SHP77 (cell line): Measurements from ENCODE around the gene TIMP1.
"Not testable (repeated sequence)": the region's sequence is repeated elsewhere in the genome, so short reads cannot be mapped to it uniquely, and the experiment has no call there.

Source experiments
- DNase-seq, 2 experiments: peaks; one replicate each; lab custom pipeline; 2025; lab: John Stamatoyannopoulos, UW

Gene TIMP1

DNA sequence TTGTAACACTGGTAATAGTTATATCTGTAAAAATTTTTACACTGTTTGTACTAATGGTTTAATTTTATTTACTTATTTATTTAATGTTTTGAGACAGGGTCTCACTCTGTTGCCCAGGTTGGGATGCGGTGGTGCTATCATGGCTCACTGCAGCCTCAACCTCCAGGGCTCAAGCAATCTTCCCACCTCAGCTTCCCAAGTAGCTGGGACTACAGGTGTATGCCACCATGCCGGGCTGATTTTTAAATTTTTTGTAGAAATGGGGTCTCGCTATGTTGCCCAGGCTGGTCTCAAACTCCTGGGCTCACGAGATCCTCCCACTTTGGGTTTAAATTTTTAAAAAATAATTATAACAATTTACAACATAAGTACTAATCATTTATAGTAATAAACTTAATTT is 20.9 kb downstream of the TIMP1 start:
- not testable (repeated sequence) for DNase-seq

- DNase-seq = no peak
Observed at GRCh38 chrX:47605024-47605423, 22.8 kb downstream of the TIMP1 start.

DNA sequence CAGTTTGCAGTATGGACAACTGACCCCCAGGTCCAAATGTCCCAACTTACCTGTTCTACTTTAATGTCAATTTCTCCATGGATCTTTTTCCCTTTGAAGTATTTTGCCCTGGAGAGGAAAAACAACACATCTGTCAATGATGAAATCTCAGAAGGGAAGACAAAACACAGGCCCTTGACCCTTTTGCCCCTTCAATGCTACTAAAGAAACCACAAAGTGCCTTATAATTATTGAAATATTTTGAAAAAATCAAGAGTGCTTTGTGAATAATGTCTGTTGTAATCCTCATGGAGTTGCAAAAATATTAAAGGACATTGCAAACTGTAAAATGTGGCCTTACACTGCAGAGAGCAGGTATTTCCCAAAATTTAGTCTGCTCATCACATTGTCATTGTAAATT is 24.9 kb downstream of the TIMP1 start:
- DNase-seq = no peak

GRCh38 chrX:47608130-47608810 is 26.0 kb downstream of the TIMP1 start:
- no peak for DNase-seq

GRCh38 chrX:47610511-47610910 is 28.3 kb downstream of the TIMP1 start:
- no peak for DNase-seq

GRCh38 chrX:47611489-47611888 is 29.3 kb downstream of the TIMP1 start:
- DNase-seq = no peak

- no peak for DNase-seq
Observed at GRCh38 chrX:47611926-47612325, 29.7 kb downstream of the TIMP1 start.

- no peak for DNase-seq
Observed at GRCh38 chrX:47612418-47612817, 30.2 kb downstream of the TIMP1 start.

GRCh38 chrX:47613082-47613481 is 30.8 kb downstream of the TIMP1 start:
- DNase-seq = no peak

GRCh38 chrX:47614618-47615017 is 32.4 kb downstream of the TIMP1 start:
- no peak for DNase-seq

DNA sequence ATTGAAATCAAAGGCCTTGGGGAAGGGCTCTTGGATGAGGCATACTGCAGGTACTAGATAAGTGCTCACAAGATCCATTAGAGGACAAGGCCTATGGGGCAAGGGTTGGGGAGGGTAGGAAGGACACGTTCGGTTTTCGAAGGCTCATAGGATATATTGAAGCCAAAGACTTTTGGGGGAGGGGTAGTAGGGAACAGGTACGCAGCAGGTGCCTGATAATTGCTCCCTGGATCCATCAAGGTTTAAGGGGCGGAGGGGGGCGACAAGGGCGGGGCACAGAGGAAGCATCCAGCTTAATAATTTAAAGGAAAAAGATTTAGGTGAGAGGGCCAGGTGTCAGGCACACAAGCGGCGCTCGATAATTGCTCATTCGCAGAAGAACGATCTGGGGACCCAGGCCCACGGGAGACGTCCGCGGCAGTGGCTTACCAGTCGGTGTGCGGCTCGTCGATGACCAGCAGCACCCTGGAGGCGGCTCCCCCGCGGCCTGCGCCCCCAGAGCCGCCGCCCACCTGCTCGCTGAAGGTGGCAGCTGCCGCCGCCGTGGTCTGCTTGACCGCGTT is 36.8 kb downstream of the TIMP1 start:
- DNase-seq = no peak

- DNase-seq = peak; percentile 28 to 62
Observed at GRCh38 chrX:47619486-47620302, 37.5 kb downstream of the TIMP1 start, which contains the start of gene SYN1. SYN1 (minus strand) TSS chrX:47619857; CDS start chrX:47619728, 129 bp downstream.

DNA sequence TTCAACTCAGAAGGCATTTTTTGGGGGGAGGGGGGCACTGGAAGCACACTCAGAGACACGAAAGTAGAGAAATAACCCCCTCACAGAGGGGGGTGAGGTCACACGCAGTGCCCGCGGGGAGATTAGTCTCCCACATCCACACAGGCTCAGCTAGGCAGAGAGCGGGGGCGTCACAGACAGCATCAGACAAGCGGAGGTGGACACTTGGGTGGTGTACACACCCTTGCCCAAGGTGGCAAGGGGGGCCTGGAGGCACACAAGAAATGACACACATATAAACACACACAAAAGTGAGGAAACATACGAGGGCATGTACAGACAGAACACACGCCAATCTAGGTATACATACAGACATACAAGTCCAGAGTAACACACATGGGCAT is 38.1 kb downstream of the TIMP1 start:
- DNase-seq = no peak

DNA sequence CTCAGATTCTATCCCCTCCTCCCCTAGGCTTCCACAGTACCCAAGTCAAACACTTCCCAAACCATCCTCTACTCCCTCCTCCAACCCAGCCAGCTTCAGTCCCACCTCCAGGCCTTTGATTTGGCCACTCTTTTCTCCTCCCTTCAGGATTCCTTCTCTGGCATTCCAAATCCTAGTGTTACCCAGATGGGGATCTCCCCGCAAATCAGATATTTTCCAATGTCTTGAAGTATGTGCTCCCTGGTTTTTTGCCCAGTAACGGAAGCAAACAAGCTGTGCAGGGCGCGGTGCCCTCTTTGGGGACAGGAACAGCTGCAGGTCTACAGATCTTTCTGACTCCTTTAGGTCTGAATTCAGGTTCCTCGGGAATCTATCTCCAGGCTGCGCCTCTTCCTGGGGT is 39.6 kb downstream of the TIMP1 start:
- DNase-seq = no peak

- DNase-seq = peak; percentile 84 to 92
Observed at GRCh38 chrX:47623540-47624027, 41.3 kb downstream of the TIMP1 start.

- DNase-seq = no peak
Observed at GRCh38 chrX:47625365-47625764, 43.1 kb downstream of the TIMP1 start.

DNA sequence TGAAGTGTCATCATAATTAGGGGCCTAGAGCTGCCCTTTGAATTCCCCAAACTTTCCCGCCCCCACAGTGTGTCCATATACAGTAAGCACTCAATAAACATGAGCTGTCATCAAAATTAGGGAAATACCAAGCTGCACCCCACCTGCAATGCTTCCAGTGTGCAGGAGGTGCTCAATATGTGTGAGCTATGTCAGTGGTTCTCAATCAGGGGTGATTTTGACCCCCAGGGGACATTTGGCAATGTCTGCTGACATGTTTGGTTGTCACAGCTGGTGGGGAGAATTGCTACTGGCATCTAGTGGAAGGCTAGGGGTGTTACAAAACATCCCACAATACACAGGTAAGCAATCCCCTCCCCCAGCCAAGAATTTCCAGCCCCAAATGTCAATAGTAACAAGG is 46.7 kb downstream of the TIMP1 start:
- DNase-seq = no peak

GRCh38 chrX:47629419-47630200 is 47.4 kb downstream of the TIMP1 start, which contains the start of gene CFP:
CFP (minus strand) TSS chrX:47629930; CDS start chrX:47629844, 86 bp downstream.
- no peak for DNase-seq

GRCh38 chrX:47631676-47632075 is 49.4 kb downstream of the TIMP1 start:
- no peak for DNase-seq

DNA sequence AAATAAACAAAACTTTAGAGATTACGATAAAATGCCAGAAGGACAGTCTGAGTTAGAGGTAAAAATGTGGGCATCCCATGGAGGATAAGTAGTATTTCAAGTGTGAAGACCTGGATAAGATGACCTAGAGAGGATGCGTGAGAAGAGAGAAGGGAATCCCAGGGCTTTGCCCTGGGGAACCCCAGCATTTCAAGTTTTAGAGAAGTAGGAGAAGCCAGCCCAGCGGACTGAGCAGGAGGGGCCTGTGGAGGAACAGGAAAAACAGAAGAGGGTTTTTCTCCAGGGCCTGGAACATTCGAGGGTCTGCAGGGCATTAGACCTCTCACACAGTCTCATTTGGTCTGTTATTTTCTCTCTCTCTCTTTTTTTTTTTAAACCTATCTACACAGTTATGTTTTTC is 50.4 kb downstream of the TIMP1 start:
- no peak for DNase-seq

DNA sequence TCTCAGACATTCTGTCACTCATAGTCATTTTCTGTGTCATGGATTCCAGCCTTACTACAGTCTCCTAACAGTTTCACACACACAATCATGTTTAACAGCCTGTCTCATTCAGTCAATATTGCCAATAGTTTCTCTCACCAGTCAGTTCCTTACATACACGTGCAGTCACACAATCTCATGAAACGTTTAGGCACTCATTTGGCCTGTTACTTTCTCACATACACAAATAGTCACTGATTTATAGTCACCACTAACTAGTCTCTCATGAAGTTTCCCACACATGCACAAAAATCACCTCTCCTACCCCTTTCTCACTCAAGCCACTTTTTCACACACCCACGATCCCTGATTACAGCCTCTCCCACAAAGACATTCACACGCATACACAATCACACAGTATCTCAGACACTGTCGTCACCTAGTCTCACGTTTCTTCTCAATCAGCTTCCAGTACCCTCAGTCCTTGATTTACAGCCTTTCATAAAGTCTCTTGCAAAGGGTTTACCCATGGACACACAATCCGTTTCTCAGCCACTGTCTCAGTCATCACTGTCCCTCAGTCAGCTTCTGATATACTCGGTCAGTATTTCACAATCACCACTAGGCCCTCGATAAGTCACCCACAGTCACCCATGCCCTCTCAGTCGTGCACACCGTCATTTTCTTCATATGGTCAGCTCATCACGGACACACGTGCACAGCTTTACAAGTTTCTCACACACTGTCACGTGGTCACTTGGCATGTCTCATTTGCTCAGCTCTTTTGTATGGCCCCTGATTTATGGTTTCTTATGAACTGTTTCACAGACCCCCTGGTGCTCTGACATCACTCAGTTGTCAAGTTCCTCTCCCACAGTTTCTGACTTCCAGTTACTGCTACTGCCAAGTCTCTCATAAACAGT is 51.7 kb downstream of the TIMP1 start:
- no peak for DNase-seq
